Mesothelial cell of epicardium (in vitro differentiated cells): Measurements from ENCODE around the gene MSS51. TPM values are rescaled to one million over a fixed set of nuclear protein-coding genes. Genes with fewer than 3 reads are reported as not detected.
"Not testable (repeated sequence)": the region's sequence is repeated elsewhere in the genome, so short reads cannot be mapped to it uniquely, and the experiment has no call there.

Experiments
- DNase-seq, 2 experiments: peaks; one replicate each; pipeline ENCODE4 v3.0.0; 2021; ENCODE audit warnings: low spot score in 2 of 2; ENCODE audit not compliant: unreplicated experiment in 2 of 2
- H3K27ac Mint-ChIP-seq: 2 replicates; pipeline ENCODE4 v1.8.0; 2021; ENCODE audit warnings: mixed read lengths
- H3K27me3 Mint-ChIP-seq: 2 replicates; pipeline ENCODE4 v1.8.0; 2021; ENCODE audit warnings: low read depth, mixed read lengths
- H3K36me3 Mint-ChIP-seq: 2 replicates; pipeline ENCODE4 v1.8.0; 2021; ENCODE audit warnings: mixed read lengths
- H3K4me1 Mint-ChIP-seq: 2 replicates; pipeline ENCODE4 v1.8.0; 2021; ENCODE audit warnings: mixed read lengths
- H3K4me3 Mint-ChIP-seq: 2 replicates; pipeline ENCODE4 v1.8.0; 2021; ENCODE audit warnings: mild to moderate bottlenecking, moderate library complexity, mixed read lengths
- H3K9me3 Mint-ChIP-seq: 2 replicates; pipeline ENCODE4 v1.8.0; 2021; ENCODE audit warnings: mixed read lengths
- CTCF ChIP-seq: fragments of 200-600 bp; sonication (generic); IDR thresholded peaks from one replicate; pipeline ENCODE4 v1.5.0; 2021; ENCODE audit warnings: antibody characterized with exemption; ENCODE audit not compliant: unreplicated experiment
- total RNA-seq: library from RNA; stranded (reverse); gene quantifications from 3 replicates; pipeline ENCODE4 v1.2.1, GENCODE V29; 2021

The MSS51 gene
- total RNA-seq, 1 donor from 2014 or later = 5.6 TPM

GRCh38 chr10:73399063-73399462 lies 34.3 kb downstream of the MSS51 start:
- H3K4me3 Mint-ChIP-seq = no peak overlapping the region
- H3K27ac Mint-ChIP-seq = no peak overlapping the region
- H3K36me3 Mint-ChIP-seq = peaks cover 24% of the 10 kb centered on the region
- no peak for DNase-seq
- no peak for TF ChIP-seq CTCF
- H3K4me1 Mint-ChIP-seq = no peaks in the 10 kb centered on the region
- H3K9me3 Mint-ChIP-seq = no peaks in the 10 kb centered on the region
- no peaks in the 10 kb centered on the region for H3K27me3 Mint-ChIP-seq

- H3K9me3 Mint-ChIP-seq = no peaks in the 10 kb centered on the region
- no peak overlapping the region for H3K4me3 Mint-ChIP-seq
- no peak for DNase-seq
- H3K27me3 Mint-ChIP-seq = no peaks in the 10 kb centered on the region
- TF ChIP-seq CTCF = no peak
- H3K4me1 Mint-ChIP-seq = no peaks in the 10 kb centered on the region
- no peak overlapping the region for H3K27ac Mint-ChIP-seq
- peaks cover 30% of the 10 kb centered on the region for H3K36me3 Mint-ChIP-seq
Measured at GRCh38 chr10:73398024-73398423, 35.3 kb downstream of the MSS51 start.

GRCh38 chr10:73394325-73394724 lies 39.0 kb downstream of the MSS51 start:
- not testable (repeated sequence) for H3K4me3 Mint-ChIP-seq, DNase-seq, H3K9me3 Mint-ChIP-seq, H3K4me1 Mint-ChIP-seq, H3K27me3 Mint-ChIP-seq, H3K27ac Mint-ChIP-seq
- peaks cover 42% of the 10 kb centered on the region for H3K36me3 Mint-ChIP-seq

DNA sequence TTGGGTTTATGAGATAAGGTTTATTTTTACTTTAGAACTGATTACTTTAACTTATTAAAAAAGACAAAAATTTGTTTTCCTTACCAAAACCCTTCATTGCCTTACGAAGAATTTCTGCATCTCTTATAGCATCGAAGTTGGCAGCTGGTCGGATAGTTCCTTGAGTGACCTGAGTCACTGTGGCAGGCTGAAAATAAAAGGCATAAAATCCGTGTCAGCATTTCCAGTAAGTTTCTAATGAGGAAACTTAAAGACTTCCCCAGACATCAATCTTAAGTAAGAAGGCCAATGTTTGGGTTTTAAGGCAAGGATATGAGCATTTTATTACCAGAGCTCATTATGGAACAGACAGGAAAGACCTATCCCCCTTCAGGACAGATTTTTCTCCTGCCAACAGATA lies 45.1 kb downstream of the MSS51 start:
- TF ChIP-seq CTCF = no peak
- H3K27me3 Mint-ChIP-seq = no peaks in the 10 kb centered on the region
- H3K27ac Mint-ChIP-seq = no peak overlapping the region
- H3K9me3 Mint-ChIP-seq = no peaks in the 10 kb centered on the region
- H3K36me3 Mint-ChIP-seq = peaks cover 41% of the 10 kb centered on the region
- no peak for DNase-seq
- no peaks in the 10 kb centered on the region for H3K4me1 Mint-ChIP-seq
- H3K4me3 Mint-ChIP-seq = no peak overlapping the region

GRCh38 chr10:73386583-73386982 lies 46.8 kb downstream of the MSS51 start:
- H3K9me3 Mint-ChIP-seq = no peaks in the 10 kb centered on the region
- no peak overlapping the region for H3K27ac Mint-ChIP-seq
- peaks cover 37% of the 10 kb centered on the region for H3K36me3 Mint-ChIP-seq
- no peak for DNase-seq
- no peak for TF ChIP-seq CTCF
- H3K4me1 Mint-ChIP-seq = no peaks in the 10 kb centered on the region
- no peak overlapping the region for H3K4me3 Mint-ChIP-seq
- H3K27me3 Mint-ChIP-seq = no peaks in the 10 kb centered on the region

DNA sequence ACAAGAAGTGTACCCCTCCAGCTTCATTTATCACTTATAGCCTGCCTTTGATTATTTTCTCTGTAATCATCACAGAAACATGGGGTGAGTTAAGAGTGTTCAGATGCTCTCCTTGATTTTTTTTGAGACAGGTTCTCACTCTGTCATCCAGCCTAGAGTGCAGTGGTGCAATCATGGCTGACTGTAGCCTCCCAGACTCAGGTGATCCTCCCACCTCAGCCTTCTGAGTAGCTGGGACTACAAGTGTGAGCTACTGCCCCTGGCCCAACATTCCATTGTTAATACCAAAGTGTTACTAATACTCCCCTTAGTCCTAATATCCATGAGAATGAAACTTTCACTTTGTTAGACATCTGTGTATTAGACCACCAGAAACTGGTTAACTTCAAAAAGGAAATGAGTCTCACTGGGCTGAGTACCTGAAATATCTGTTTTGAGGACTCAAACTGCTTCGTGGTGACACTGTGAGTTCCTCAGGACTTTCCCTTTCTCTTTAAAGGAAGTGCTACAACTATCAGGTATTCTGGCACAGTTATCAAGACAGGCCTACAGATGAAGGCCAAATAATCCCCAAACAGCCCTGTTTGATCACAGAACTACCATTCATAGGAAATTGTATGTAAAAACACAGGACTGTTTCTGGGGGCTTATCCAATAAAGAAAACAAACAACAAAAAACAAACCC lies 54.2 kb downstream of the MSS51 start:
- DNase-seq = no peak
- H3K4me3 Mint-ChIP-seq = no peak overlapping the region
- peaks cover 26% of the 10 kb centered on the region for H3K36me3 Mint-ChIP-seq
- no peak overlapping the region for H3K27ac Mint-ChIP-seq
- no peaks in the 10 kb centered on the region for H3K9me3 Mint-ChIP-seq
- H3K4me1 Mint-ChIP-seq = no peaks in the 10 kb centered on the region
- no peaks in the 10 kb centered on the region for H3K27me3 Mint-ChIP-seq
- TF ChIP-seq CTCF = no peak
